Measurements from ENCODE around the gene CTF1. TPM values are rescaled to one million over a fixed set of nuclear protein-coding genes. Genes with fewer than 3 reads are reported as not detected.

CTF1 gene
- polyA plus RNA-seq, 3 donors: 7.5 to 8.4 (median 7.7) TPM

- DNase-seq: no peak
These were observed 6.6 kb downstream of the CTF1 start for GRCh38 chr16:30903002-30903401.

DNA sequence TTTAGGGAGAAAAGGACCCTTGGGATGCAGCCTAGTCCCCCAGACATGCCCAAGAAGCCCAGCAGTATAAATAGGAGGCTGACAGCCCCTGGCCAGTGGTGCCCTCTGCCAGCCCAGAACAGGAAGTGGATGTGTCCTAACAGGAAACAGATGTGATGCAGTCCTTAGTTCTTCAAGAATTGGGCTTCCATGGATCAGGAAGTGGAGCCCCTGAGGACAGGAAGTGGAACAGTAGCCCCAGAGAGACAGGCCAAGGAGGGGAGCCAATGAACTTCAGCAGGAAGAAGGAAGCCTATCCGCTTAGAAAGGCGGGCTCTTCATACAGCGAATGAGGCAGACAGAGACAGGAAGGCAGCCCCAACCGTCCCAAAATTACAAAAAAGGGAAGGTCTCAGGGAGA, 7.2 kb downstream of the CTF1 start:
- no peak for DNase-seq

- DNase-seq: no peak
These were observed 7.8 kb downstream of the CTF1 start for GRCh38 chr16:30904114-30904780.

DNA sequence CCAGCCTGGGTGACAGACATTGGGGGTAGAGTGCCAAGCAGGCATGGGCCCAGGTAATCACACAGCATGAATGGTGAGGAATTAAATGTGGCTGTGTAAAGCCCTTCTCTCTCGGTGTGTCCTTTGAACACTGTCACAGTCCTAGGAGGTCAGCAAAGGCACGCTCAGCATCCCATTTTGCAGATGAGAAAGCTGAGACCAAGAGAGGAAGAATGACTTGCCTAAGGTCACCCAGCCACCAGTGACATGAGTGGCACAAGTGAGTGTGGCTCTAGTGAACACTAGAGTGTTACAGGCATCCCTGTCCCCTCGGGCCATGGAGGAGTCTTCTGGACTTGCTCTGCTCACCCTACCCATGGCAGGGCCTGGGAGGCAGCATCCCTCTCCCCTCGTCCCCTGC, 10.7 kb downstream of the CTF1 start:
- DNase-seq: no peak

DNA sequence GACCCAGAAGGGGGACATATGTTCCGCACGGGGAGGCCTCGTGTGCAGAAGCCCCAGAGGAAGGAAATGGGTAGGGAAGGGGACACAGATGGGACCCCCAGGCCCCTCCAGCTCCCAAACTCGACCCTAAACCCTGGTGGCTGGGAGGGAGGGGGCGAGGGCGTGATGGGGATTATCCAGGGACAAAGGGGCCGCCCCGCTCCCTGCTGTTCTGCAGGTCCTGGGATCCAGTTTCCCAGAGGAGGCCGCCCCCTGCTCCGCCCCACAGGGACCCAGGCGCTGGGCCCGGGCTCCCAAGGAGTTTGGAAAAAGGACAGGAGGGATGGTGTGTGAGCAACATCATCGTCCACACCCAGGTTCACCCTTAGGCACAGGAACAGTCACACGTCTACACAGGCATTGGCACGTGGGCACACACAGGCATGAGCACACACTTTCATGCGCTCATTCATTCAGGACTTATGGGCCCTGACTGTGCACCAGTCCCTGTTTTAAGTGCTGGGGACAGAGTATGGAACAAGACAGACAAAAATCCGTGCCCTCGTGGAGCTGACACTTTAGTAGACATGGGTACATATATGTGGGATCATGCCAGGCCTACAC, 14.1 kb downstream of the CTF1 start:
- no peak for DNase-seq

DNA sequence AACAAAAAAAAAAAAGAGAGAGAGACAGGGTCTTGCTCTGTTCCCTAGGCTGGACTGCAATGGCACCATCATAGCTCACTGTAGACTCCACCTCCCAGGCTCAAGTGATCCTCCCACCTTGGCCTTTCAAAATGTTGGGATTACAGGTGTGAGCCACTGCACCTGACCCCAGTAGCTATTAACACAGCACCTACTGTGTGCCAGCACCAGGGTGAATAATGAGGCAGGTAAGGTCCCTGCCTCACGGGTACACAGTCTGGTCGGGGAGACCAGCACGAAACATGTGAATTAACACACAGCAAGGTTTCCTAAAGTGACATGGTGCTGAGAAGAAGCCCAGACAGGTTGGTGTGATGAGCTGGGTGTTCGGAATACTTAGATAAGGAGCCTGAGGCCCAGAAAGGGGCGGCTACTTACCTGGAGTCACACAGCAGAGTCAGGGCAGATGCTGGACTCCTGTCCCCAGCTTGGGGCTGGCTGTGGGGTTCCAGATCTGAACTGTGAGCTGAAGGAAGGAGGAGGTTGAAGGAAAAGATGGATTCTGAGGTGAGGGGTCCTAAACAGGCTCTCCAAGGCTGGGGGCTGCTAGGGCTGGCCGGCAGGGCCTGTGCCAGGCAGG, 16.5 kb downstream of the CTF1 start:
- no peak for DNase-seq

GRCh38 chr16:30914830-30915229, 18.4 kb downstream of the CTF1 start:
- no peak for DNase-seq

DNA sequence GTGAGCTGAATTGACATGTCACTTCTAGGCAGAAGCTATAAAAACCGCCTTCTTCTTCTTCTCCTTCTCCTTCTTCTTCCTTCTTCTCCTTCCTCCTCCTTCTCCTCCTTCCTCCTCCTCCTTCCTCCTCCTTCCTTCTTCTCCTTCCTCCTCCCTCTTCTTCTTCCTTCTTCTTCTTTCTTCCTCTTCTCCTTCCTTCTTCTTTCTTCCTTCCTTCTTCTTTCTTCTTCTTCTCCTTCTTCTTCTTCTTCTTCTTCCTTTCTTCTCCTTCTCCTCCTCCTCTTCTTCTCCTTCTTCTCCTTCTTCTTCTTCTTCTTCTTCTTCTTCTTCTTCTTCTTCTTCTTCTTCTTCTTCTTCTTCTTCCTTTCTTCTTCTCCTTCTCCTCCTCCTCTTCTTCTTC, 22.2 kb downstream of the CTF1 start:
- no peak for DNase-seq

GRCh38 chr16:30920891-30921290, 24.5 kb downstream of the CTF1 start:
- DNase-seq: no peak

GRCh38 chr16:30921459-30921747, 25.0 kb downstream of the CTF1 start:
- no peak for DNase-seq

DNA sequence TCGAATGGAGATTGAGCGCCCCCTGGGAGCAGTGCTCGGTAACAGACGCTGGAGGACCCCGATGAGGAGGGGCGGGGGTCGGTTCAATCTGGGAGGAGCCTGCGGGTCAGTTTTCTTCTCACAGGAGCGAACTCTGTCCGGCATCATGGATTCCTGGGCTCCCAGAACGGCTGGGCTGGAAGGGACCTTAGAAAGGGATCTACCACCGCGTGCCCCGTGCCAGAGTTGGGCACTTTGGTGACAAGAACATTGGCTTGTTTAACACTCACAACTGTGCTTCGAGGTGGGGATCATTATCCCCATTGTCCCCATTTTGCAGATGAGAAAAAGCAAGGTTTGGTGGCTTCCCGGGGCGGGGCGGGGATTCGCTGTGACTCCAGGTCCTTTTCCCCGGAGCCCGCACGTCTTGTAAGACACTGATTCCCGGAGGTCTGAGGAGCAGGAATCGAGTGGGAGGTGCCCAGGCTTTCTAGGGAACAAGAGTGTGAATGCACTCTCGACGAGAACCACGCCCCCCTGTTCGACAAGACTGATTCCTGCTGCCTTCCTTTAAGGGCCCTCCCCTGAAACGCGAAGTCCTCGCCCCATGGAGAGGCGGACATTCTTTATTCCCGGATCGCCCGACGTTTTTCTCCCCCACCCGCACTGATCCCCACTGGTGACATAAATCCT, 25.5 kb downstream of the CTF1 start:
- peak; percentile 97 for DNase-seq

GRCh38 chr16:30922420-30922959, 26.1 kb downstream of the CTF1 start:
- peak; percentile 99 for DNase-seq

- peak; percentile 100 for DNase-seq
These were observed 26.6 kb downstream of the CTF1 start for GRCh38 chr16:30922960-30923535.

DNA sequence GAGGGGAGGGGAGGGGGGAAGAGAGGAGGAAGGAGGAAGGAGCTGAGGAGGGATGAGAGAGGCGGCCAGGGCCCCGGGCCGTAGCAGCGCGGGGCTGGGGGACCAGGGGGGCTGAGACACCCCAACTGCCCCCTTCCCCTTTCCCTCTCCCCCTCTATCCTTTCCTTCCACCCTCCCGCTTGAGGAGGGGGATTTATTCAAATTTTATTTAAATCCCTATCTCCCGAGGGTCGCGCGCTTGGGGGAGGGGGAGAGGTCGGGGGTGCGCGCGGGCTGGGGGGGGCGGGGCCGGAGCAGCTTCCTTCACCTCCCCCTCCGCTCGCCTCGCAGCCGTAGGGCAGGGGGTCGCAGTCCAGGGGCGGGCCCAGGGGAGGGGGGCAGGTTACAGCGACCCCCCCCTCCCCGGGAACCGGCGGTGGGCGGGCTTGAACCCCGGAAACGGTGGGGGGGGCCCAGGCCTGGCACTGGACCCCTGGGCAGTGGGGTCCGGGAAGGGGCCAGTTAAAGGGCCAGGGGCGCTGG, 27.2 kb downstream of the CTF1 start, which contains the start of gene FBXL19:
TSS of gene FBXL19 (plus strand) at position 19 of the 522 bp plus-strand sequence. CDS start 2,183 bp downstream, outside the sequence.
- DNase-seq: no peak

DNA sequence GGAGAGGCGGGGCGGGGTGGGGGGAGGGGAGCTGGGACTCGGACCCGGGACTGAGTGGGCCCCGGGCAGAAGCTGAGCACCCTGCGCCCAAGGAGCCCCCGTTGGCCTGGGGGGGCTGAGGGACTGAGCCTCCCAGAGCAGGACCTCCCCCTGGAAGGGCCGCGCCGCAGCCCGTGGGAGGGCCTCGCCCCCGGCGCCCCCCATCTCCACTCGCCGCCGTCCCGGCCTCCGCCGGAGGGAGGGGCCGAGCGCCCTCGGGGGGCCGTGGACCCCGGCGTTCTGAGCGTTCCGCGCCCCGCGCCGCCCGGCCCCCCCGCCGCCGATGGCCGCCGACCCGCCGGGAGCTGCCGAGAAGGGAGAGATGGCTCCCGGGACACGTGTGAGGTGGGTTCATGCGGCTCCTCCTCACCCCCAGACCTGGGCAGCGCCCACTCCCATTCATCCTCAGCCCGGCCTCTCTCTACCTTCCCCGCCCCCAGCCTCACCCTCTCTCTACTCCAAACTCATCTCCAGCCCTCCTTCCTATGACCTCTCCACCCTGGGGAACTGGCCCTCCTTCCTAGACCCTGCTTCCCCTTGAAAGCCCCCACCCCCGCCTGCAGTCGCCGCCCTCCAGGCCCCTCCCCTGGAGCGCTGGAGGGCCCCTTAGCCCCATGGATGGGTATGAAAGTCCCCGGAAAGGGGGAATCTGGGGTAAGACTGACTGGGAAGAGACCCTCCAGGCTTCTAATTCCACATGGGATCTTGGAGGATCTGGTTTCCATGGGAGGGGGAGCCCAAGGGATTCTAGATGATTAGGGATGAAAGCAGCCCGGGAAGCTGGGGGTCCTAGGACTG, 27.9 kb downstream of the CTF1 start:
- DNase-seq: no peak

DNA sequence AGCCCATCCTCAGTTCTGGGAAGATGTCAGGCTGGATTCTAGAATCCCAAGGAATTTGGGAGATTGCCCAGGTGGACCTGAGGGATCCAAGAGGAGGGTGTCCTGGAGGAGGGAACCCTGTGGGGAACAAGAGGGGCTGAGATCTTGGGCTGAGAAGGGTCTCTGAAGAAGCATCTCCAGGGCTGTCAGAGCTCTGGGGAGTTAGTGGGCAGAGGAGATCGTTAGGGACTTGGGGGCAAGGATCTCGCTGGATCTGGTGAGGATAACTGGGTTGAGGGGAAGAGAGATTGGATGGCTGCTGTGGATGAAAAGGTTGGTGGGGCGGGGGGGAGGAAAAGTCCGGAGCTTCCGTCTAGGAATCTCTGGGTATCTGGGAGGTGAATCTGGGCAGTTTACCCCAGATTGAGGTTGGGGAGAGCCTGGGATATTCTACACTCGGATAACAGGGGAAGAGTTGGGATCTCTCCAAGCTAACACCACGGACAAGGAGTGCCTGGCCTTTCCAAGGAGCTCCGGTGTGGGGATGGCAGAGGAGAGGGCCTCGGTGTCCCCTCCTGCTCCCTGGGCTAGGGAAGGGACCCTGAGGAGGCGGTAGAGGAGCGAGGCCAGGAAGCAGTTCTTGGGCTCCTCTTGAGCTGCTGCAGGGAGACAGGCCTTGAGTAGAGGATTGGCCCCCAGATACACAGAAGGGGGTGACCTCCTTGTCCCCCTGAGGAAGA, 28.7 kb downstream of the CTF1 start:
- DNase-seq: no peak

- DNase-seq: no peak
These were observed 29.2 kb downstream of the CTF1 start for GRCh38 chr16:30925632-30925987.

GRCh38 chr16:30925995-30926811, 29.8 kb downstream of the CTF1 start:
- no peak for DNase-seq

GRCh38 chr16:30926937-30927788, 30.7 kb downstream of the CTF1 start:
- DNase-seq: no peak

Data from renal pelvis (tissue), 4 donors.